ENCODE data around the gene SCFD1.

Gene SCFD1

GRCh38 chr14:30759172-30760125 lies 137.3 kb downstream of the SCFD1 start:
- DNase-seq: no peak

GRCh38 chr14:30763891-30764290 lies 141.8 kb downstream of the SCFD1 start:
- DNase-seq: no peak

GRCh38 chr14:30767624-30768023 lies 145.5 kb downstream of the SCFD1 start:
- no peak for DNase-seq

GRCh38 chr14:30768791-30769190 lies 146.7 kb downstream of the SCFD1 start:
- no peak for DNase-seq

GRCh38 chr14:30770376-30770775 lies 148.3 kb downstream of the SCFD1 start:
- no peak for DNase-seq

GRCh38 chr14:30771595-30771994 lies 149.5 kb downstream of the SCFD1 start:
- DNase-seq: no peak

- no peak for DNase-seq
Measured at GRCh38 chr14:30779210-30779609, 157.1 kb downstream of the SCFD1 start.
